ENCODE results near the gene SEPSECS. TPM values are rescaled to one million over a fixed set of nuclear protein-coding genes. Genes with fewer than 3 reads are reported as not detected.

The SEPSECS gene
- total and polyA plus RNA-seq, 9 of the 15 experiments (the other 6 are each of a cell fraction or from before 2014, with no cell fraction given), result 3.9 to 17.2 (median 7.9) TPM

DNA sequence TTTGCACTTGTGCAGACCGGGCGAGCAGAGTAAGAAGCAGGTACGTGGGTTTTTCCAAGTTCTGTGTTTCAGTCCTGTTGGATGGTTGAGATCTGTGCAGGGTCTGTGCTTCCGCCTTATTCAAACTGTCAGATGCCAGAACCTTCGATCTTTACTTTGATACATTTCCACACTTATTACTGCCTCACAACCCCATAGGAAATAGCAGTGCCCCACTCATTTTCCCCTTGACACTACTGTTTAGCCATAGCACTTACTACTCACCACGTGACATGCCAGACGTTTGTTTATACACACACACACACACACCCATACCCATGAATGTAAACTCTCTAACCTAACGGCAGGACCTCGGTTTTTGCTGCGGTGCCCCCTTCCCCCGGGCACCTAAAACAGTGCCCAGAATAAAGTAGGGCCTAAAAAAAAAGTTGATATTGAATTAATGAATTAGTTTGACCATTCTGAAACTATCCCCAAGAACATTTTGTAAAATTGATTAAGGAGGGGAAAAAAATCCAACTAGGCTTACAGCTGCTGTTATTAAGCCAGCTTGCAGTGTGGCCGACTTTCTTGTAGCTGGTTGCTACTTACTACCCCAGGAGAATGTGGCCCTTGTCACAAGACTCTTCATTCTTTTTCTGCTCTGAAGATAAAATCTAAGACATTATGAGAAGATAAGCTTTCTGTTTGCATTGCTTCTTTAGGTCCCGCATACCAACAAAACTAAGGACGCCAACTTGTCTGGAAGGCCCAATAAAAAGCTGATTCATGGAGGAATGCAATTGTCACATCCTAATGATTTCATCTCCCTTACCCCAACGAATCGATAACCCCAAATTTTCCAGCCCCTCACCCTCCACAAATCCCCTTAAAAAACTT, 704 bp upstream of the SEPSECS start (continued):
- TF ChIP-seq BRD9 (IDR thresholded peaks at IDR 0.05; ENCODE audit: low read depth, partially characterized antibody) (peak; percentile 20), ARNT (IDR thresholded peaks at IDR 0.05) (no peak), SMARCB1 (IDR thresholded peaks at IDR 0.05; ENCODE audit: insufficient read length, low read depth) (peak; percentile 10), STAT5A (IDR thresholded peaks at IDR 0.05; ENCODE audit: borderline replicate concordance, low read length) (no peak), IRF2 (CRISPR knock-in tag; IDR thresholded peaks at IDR 0.05) (no peak), POLR2B (IDR thresholded peaks at IDR 0.05; ENCODE audit: low read depth, partially characterized antibody) (no peak), ZNF140 (CRISPR knock-in tag; IDR thresholded peaks at IDR 0.05) (no peak), THAP12 (CRISPR knock-in tag; IDR thresholded peaks at IDR 0.05) (no peak), RAD51 (IDR thresholded peaks at IDR 0.05; ENCODE audit: borderline replicate concordance, low read depth) (peak; percentile 76), E2F6 (IDR thresholded peaks at IDR 0.05; ENCODE audit: borderline replicate concordance in 1 of 2, extremely low read depth in 1 of 2, insufficient read depth in 1 of 2, insufficient read length in 1 of 2, low read depth in 1 of 2, low read length in 1 of 2, poor library complexity in 1 of 2, severe bottlenecking in 1 of 2) (no peak), RUNX1 (IDR thresholded peaks at IDR 0.05; ENCODE audit: low read depth) (no peak), ZFP30 (CRISPR knock-in tag; IDR thresholded peaks at IDR 0.05; ENCODE audit: borderline replicate concordance) (no peak), HDAC1 (IDR thresholded peaks at IDR 0.05) (peak in 1 of 2 experiments; percentile 34; a peak in 1 of 4 replicates), CUX1 (CRISPR knock-in tag; IDR thresholded peaks at IDR 0.05) (0 out of 2 replicates have a peak, but pooled peaks have one; percentile 68), SUPT5H (IDR thresholded peaks at IDR 0.05) (peak; percentile 63; the same call in 1 of the 2 replicates), SIX5 (IDR thresholded peaks at IDR 0.05; ENCODE audit: borderline replicate concordance in 1 of 2, insufficient read depth in 1 of 2, low read depth in 1 of 2, low read length in 2 of 2) (no peak), MAFG (tag; conservative IDR thresholded peaks at IDR 0.05) (peak; percentile 65)
